Natural killer cell (primary cell): ENCODE measurements around the gene LARGE1. TPM values are rescaled to one million over a fixed set of nuclear protein-coding genes. Genes with fewer than 3 reads are reported as not detected.

Source experiments
- ATAC-seq, 3 donors: fragments of 150-1000 bp in 2 of 3; fragments of 200-7000 bp in 1 of 3; cut with Tn5 transposase; 1 replicate in 1 of 3; 2 replicates in 2 of 3; pipeline ENCODE4 v1.10.0; 2021; ENCODE audit warnings: mild to moderate bottlenecking in 2 of 3, moderate library complexity in 2 of 3
- DNase-seq, 2 donors: peaks; one replicate each; pipeline versions ENCODE4 v3.0.0 to v3.0.0-alpha.2; 2013 to 2021; ENCODE audit warnings: mixed read lengths in 1 of 2
- H3K27ac ChIP-seq: one replicate; pipeline ENCODE4 v1.5.1; 2013; ENCODE audit warnings: mild to moderate bottlenecking, low read length
- H3K27me3 ChIP-seq: one replicate; pipeline ENCODE4 v1.6.1; 2013; ENCODE audit warnings: low read length; ENCODE audit not compliant: control insufficient read depth, insufficient read depth
- H3K36me3 ChIP-seq: one replicate; pipeline ENCODE4 v1.6.1; 2013; ENCODE audit warnings: low read length; ENCODE audit not compliant: control insufficient read depth, insufficient read depth
- H3K4me1 ChIP-seq: one replicate; pipeline ENCODE4 v1.6.1; 2013; ENCODE audit warnings: low read length; ENCODE audit not compliant: control insufficient read depth, insufficient read depth
- H3K4me3 ChIP-seq: one replicate; pipeline ENCODE4 v1.5.1; 2013; ENCODE audit warnings: low read length
- H3K9me3 ChIP-seq: one replicate; pipeline ENCODE4 v1.6.1; 2013; ENCODE audit warnings: low read length; ENCODE audit not compliant: control insufficient read depth, insufficient read depth
- H3K27ac Mint-ChIP-seq, 2 donors: one replicate each; pipeline ENCODE4 v1.8.0; 2022; ENCODE audit warnings: mild to moderate bottlenecking in 2 of 2, mixed read lengths in 2 of 2, moderate library complexity in 1 of 2
- H3K27me3 Mint-ChIP-seq, 2 donors: one replicate each; pipeline ENCODE4 v1.8.0; 2022; ENCODE audit warnings: low read depth in 2 of 2, mixed read lengths in 2 of 2
- H3K36me3 Mint-ChIP-seq: one replicate; pipeline ENCODE4 v1.8.0; 2022; ENCODE audit warnings: mixed read lengths
- H3K4me1 Mint-ChIP-seq, 2 donors: one replicate each; pipeline ENCODE4 v1.8.0; 2022; ENCODE audit warnings: mixed read lengths in 2 of 2
- H3K4me3 Mint-ChIP-seq: one replicate; pipeline ENCODE4 v1.8.0; 2022; ENCODE audit warnings: mild to moderate bottlenecking, moderate library complexity, mixed read lengths
- H3K9me3 Mint-ChIP-seq, 2 donors: one replicate each; pipeline ENCODE4 v1.8.0; 2022; ENCODE audit warnings: mixed read lengths in 2 of 2
- CTCF ChIP-seq: fragments of 200-600 bp; IDR thresholded peaks from one replicate; pipeline ENCODE4 v1.8.0; 2022; ENCODE audit warnings: antibody characterized with exemption
- WGBS: methylation state at CpG from one replicate; pipeline ENCODE4 v1.1.7; 2013; ENCODE audit warnings: missing lambda C conversion rate; ENCODE audit not compliant: insufficient coverage; 5-methylcytosine and 5-hydroxymethylcytosine counted together
- intact Hi-C: fragments of 100-400 bp; cut with micrococcal nuclease; formaldehyde crosslinking; loops from one replicate; pipeline ENCODE4 v1.14.2; 2022
- total RNA-seq, 4 donors: library from RNA; stranded (reverse); fragments of 120-200 nt in 1 of 4; gene quantifications; one replicate each; pipeline versions ENCODE4 v1.2.3 to v1.2.4, GENCODE V29; 2013 to 2022

Gene LARGE1
- total RNA-seq, 3 donors from 2014 or later (not counting 1 experiment from before 2014, with no cell fraction given) = 2.6 to 11.6 (median 4.1) TPM

GRCh38 chr22:33579448-33580093 is 340.7 kb downstream of the LARGE1 start:
- no peaks in the 10 kb centered on the region for H3K9me3 ChIP-seq
- H3K27me3 ChIP-seq = no peaks in the 10 kb centered on the region
- intact Hi-C loops = no loop called here
- H3K36me3 Mint-ChIP-seq = no peaks in the 10 kb centered on the region
- no peak overlapping the region for H3K4me3 Mint-ChIP-seq
- 70% methylated on average over 8 of the region's 8 CpGs for WGBS
- H3K4me1 Mint-ChIP-seq = no peaks in the 10 kb centered on the region
- no peak overlapping the region for H3K4me3 ChIP-seq
- DNase-seq = peak in 1 of 2 donors; percentile 42
- no peak overlapping the region for H3K27ac ChIP-seq
- H3K27ac Mint-ChIP-seq = no peak overlapping the region
- peak in 2 of 3 donors; percentile 63 to 67 for ATAC-seq
- H3K36me3 ChIP-seq = no peaks in the 10 kb centered on the region
- no peaks in the 10 kb centered on the region for H3K9me3 Mint-ChIP-seq
- TF ChIP-seq CTCF = peak; percentile 53
- no peaks in the 10 kb centered on the region for H3K27me3 Mint-ChIP-seq
- peaks cover 7% of the 10 kb centered on the region for H3K4me1 ChIP-seq

GRCh38 chr22:33578752-33579151 is 341.5 kb downstream of the LARGE1 start:
- Histone ChIP-seq H3K4me3 (no peak overlapping the region), H3K27ac (no peak overlapping the region), H3K9me3 (no peaks in the 10 kb centered on the region), H3K4me1 (peaks cover 7% of the 10 kb centered on the region), H3K27me3 (no peaks in the 10 kb centered on the region), H3K36me3 (no peaks in the 10 kb centered on the region)
- Mint-ChIP-seq H3K4me3 (no peak overlapping the region), H3K4me1 (no peaks in the 10 kb centered on the region), H3K27ac (no peak overlapping the region), H3K27me3 (no peaks in the 10 kb centered on the region), H3K36me3 (no peaks in the 10 kb centered on the region), H3K9me3 (no peaks in the 10 kb centered on the region)
- DNase-seq = no peak
- no peak for ATAC-seq
- intact Hi-C loops = no loop called here
- no peak for TF ChIP-seq CTCF
- 67% methylated on average over 1 of the region's 1 CpG for WGBS

- peaks cover 7% of the 10 kb centered on the region for H3K4me1 ChIP-seq
- Mint-ChIP-seq H3K9me3 (no peaks in the 10 kb centered on the region), H3K4me3 (no peak overlapping the region), H3K36me3 (no peaks in the 10 kb centered on the region), H3K27me3 (no peaks in the 10 kb centered on the region), H3K4me1 (no peaks in the 10 kb centered on the region), H3K27ac (no peak overlapping the region)
- no peaks in the 10 kb centered on the region for H3K9me3 ChIP-seq
- 80% methylated on average over 1 of the region's 4 CpGs for WGBS
- no peaks in the 10 kb centered on the region for H3K27me3 ChIP-seq
- ATAC-seq (no peak), DNase-seq (no peak)
- TF ChIP-seq CTCF = no peak
- no peaks in the 10 kb centered on the region for H3K36me3 ChIP-seq
- H3K27ac ChIP-seq = no peak overlapping the region
- intact Hi-C loops = no loop called here
- H3K4me3 ChIP-seq = no peak overlapping the region
Measured at GRCh38 chr22:33577862-33578411, 342.3 kb downstream of the LARGE1 start.

GRCh38 chr22:33576205-33576604 is 344.1 kb downstream of the LARGE1 start:
- Histone ChIP-seq H3K27ac (no peak overlapping the region), H3K9me3 (no peaks in the 10 kb centered on the region), H3K27me3 (no peaks in the 10 kb centered on the region), H3K4me3 (no peak overlapping the region), H3K36me3 (no peaks in the 10 kb centered on the region), H3K4me1 (peaks cover 7% of the 10 kb centered on the region)
- no peaks in the 10 kb centered on the region for H3K4me1 Mint-ChIP-seq
- H3K9me3 Mint-ChIP-seq = no peaks in the 10 kb centered on the region
- ATAC-seq (no peak), DNase-seq (no peak)
- 50% methylated on average over 2 of the region's 3 CpGs for WGBS
- no peak overlapping the region for H3K27ac Mint-ChIP-seq
- H3K36me3 Mint-ChIP-seq = no peaks in the 10 kb centered on the region
- H3K4me3 Mint-ChIP-seq = no peak overlapping the region
- TF ChIP-seq CTCF = no peak
- H3K27me3 Mint-ChIP-seq = no peaks in the 10 kb centered on the region
- intact Hi-C loops = no loop called here
